ENCODE data around the gene ZMYND8.
"Not testable (repeated sequence)": the region's sequence is repeated elsewhere in the genome, so short reads cannot be mapped to it uniquely, and the experiment has no call there.

The ZMYND8 gene

DNA sequence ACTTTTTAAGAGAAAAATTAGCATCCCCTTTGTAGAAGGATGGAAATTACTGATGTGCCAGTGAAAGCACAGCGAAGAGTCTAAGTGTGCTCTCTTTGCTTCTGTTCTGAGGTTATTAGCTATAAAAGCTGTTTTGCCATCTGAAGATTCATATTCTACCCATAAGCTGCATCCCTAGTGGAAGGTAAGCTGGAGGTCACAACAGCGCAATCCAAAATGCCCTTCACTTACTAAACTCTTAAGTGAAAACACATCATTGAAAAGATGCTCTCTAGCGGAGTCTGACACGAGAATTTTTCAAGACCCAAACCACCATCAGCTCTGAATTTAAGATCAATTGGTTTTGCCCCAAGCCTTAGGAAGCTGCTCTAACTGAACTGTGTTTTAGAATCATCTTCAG is 113.5 kb downstream of the ZMYND8 start:
- DNase-seq, result no peak

DNA sequence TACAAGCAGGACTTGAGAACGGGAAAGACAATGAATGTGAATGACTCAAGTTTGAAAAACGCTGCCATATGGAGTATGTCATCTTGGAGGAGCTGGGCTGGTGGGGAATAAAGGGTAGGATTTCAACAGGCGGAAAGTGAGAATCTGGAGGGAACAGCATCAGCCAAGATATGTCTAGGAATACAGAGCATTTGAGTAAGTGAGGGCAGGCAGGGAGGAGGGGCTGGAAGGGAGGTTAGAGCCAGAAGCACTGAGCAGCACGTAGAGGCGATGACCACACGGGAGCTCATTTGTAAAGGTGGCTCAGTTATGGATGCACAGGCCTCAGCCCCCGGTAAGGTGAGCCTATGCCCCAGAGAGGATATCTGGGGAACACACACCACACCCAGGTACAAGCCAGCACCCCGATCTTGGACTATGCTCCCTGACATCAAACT is 115.1 kb downstream of the ZMYND8 start:
- DNase-seq, result no peak

DNA sequence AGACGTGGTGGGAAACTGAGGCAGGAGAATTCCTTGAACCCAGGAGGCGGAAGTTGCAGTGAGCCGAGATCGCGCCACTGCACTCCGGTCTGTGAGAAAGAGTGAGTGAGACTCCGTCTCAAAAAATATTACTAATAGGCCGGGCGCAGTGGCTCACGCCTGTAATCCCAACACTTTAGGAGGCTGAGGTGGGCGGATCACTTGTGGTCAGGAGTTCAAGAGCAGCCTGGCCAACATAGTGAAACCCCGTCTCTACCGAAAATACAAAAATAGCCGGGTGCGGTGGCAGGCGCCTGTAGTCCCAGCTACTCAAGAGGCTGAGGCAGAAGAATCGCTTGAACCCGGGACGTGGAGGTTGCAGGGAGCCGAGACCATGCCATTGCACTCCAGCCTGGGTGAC is 116.4 kb downstream of the ZMYND8 start:
- not testable (repeated sequence) for DNase-seq

DNA sequence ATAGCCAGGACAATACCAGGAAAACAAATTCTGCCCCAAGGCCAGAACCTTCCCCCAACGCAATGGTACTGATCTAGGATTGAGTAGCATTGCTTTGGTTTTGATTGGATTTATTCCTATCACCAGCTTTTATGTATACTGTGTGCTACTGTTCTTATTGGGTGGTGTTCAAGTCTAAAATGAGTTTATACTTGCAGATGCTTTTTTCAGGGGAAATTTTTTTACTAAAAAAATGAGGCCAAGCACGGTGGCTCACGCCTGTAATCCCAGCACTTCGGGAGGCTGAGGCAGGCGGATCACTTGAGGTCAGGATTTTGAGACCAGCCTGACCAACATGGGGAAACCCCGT is 116.8 kb downstream of the ZMYND8 start:
- no peak for DNase-seq

DNA sequence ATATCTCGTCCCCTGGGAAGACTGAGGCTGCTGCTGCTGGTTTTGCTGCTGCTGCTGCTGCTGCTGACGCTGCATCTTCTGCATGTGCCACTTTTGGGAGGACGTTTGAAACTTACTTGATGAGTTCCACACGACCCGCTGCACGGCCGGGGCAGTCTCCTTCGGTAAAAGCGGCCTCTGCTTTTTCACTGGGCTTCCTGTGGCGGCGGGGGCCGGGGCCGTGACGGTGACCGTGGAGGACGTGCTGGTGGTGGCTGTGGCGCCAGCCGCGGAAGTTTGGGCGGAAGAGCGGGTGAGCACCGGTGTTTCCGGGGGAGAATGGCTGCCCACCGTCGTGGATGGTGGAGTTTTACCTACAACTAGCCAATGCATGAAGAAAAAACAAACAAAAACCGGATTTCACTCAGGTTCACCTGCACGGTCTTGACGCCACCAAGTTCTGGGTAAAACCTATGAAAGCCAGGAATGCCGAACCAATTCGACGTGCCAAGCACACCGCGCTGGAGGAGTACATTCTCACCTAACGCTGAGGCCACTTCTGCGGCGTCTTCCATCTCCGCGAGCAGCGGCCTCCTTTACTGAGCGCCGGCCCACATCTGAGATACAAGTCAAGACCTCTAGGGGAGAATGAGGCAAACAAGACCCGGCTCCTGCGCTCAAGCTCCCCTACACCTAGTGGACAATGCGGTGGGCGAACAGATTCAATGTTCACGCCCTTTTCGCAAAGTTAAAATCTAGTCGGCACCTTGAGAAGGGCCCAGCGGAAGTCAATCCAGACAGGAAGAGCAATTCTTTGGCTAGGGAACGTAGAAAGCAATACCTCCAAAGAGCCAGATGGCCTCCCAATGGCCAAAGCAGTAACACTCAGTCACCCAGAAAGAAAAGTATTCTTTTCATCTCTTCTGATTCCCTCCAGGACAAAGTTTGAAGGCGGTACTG is 117.5 kb downstream of the ZMYND8 start:
- no peak for DNase-seq

DNA sequence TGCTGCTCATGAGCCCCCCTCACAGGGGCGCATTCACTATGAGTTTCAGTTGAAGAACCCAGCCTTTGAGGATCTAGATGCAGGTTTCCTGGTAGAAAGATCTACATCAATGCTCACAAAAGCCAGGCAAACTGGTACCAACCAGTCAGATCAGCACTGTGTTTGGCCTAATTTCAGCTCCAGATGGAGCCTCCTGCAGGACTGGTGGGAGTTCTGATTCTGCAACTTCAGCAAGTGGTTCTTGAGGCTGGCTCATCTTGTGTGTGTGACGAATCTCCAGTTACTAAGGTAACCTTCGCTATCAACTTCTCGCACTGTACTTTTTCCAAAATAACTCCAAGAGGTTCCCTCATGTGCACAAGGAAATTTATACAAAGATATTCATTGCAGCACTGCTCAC is 118.8 kb downstream of the ZMYND8 start:
- DNase-seq, result no peak

DNA sequence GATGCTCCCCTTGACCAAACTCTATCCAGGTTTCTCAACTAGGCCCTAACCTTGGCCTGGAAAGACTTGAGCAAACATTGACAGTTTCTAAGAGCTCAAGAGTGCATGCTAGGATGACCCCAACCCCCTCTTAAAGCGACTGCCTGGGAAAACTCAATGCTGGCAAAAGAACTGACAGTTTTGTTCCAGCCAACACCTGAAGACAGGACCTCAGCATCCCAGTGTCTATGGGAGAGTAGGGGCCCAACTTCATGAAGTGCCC is 119.9 kb downstream of the ZMYND8 start:
- no peak for DNase-seq

DNA sequence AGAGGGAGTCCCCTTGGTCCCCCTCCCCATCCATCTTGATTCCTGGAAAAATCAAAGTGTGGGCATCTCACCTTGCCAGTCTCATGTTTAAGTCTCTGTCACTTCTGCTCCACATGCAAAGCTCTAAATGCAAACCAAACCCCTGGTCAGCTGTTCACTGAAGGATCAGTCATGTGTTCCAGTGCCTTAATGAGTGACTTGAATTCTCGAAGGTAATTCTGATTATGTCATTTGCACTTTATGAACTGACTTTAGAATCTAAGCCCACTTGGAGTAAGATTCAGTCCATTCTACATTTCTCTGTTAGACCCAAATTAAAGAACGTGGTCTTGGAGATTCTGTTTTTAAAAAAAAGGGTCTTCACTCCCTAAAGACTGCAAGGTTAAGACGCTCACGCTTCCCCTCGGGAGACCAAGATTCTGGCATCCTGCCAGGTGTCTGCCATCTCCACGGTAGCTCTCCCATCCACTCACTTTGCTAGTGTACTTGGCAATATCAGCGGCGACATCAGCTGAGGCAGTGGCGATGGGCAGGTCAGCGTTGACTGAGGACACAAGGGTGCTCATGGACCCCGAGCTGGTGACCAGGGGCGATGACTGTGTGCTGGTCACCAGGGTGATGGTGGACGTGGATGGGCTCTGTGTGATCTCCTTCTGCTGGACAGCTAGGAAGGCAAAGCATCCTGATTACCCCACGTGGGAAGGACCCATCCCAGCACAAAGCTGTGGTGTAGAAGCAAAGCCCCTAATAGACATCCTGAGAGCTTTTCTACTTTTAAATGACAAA is 120.5 kb downstream of the ZMYND8 start:
- no peak for DNase-seq

DNA sequence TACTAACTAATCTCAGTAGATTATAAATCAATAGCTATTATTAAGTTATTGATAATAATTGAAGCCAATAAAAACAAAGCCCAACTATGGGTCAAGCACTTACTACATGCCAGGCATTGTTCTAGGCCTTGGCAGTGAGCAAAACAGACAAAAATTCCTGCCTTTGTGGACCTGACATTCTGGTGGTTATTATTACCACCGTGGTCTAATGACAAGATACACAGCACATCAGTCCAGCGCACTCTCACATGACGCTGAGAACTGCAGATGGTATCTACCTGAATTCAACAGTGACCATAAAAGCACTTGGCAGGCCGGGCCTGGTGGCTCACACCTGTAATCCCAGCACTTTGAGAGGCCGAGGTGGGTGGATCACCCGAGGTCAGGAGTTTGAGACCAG is 121.4 kb downstream of the ZMYND8 start:
- no peak for DNase-seq

DNA sequence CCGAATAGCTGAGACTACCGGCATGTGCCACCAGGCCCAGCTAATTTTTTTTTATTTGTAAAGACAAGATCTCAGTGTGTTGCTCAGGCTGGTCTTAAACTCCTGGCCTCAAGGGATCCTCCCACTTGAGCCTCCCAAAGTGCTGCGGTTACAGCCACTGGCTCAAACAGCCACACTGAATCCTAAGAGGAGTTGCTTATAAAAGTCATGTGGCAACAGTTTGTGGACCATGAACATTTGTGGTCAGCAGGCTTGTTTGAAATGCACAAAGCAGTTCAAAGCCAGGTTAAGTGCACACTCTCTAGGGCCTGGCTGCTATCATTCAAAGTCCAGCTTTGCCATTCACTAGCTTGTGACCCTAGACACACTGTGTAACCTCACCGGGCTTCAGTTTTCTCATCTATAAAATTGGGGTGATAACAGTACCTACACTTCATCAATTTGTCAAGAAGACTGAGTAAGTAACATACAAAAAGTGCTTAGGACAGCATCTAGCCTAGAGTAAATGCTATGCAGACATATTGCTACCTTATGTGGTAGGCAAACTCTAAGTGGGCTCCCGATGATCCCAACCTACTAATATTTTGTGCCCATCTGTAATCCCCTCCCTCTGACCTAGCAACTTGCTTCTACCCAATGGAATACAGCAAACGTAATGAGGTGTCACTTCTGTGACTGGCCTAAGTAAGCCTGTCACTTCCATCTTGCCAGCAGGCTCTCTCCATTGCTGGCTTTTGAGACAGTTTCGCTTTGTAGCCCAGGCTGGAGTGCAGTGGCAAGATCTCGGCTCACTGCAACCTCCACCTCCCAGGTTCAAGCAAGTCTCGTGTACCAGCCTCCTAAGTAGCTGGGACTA is 122.9 kb downstream of the ZMYND8 start:
- DNase-seq, result no peak

DNA sequence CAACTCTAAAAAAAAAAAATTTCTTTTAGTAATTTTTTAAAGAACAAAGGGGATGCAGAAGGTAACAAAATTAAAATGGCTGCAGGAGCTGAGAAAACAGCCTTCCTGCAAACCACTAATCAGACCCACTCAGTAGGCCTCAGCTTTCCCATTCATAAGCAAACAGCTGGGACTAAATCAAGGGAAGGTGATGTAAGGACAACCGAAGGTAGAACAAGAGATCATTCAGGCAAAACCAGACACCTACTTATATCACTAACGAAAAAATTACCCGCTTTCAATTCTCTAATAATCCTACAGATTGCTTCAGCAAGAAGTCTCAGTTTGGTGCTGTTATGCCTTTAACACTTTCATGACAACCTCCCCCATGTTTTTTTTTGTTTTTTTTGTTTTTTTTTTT is 124.0 kb downstream of the ZMYND8 start:
- DNase-seq, result no peak

DNA sequence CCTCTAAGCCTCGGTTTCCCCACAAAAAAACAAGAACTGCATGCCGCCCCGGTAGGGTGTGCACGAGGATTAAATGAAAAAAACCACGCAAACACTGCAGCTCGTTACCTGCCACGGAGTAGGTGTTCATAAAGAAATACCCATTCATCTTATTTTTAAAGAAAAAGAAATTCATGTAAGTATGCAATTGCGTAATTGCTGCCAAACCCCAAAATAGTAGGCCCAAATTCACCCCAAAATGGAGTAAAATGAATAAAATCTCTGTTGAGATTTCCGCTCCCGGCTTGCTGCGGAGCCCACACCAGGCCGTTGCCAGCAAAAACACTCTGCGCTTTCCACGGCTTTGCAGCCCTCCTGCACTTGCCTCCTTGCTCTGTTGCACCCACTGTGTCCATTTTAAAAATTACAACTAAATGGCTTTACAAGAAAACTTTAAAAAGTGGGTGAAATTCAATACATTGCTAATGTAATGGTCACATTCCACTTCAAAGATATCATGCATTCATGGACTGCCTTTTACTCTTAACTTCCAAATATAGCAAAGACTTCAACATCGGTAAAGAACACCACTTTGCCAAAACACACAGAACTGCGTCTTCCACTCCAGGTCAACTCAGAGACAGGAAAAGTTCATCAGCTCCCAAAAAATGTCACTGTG is 125.0 kb downstream of the ZMYND8 start:
- no peak for DNase-seq

DNA sequence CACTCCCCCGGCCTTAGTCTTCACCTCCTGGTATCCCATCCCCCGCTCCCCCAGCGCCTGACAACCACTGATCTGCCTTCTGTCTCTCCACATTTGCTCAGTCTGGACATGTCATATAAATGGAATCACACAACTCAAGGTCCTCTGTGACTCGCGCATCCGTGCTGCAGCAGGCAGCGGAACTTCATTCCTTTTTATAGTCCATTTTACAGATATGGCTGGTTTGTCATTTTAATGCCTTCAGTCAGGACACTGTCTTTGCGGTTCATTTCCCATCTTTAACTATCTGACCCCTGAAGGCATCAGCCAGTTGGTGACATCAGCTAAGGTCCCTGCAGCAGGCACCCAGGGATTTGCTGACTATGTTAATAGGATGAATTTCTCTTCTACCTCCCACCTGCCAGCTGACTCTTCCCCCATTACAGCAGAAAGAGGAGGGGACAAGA is 125.7 kb downstream of the ZMYND8 start:
- no peak for DNase-seq

DNA sequence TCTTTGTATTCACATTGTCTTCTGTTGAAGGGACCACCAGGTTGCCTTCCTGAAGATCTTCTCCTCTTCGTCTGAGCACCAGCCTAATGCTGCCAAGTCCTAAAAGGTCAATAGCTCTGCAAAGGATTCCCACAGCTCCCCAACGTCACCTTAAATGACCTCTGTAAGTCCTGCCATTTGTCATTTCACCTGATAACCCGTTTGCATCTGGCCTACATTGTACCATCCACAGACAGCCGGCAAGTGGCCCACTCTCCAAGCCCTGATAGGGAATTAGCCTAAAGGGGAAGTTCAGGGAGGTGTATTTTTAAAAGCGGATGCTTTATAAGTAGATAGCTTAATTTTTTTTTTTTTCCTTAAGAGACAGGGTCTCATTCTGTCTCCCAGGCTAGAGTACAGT is 127.8 kb downstream of the ZMYND8 start:
- no peak for DNase-seq

DNA sequence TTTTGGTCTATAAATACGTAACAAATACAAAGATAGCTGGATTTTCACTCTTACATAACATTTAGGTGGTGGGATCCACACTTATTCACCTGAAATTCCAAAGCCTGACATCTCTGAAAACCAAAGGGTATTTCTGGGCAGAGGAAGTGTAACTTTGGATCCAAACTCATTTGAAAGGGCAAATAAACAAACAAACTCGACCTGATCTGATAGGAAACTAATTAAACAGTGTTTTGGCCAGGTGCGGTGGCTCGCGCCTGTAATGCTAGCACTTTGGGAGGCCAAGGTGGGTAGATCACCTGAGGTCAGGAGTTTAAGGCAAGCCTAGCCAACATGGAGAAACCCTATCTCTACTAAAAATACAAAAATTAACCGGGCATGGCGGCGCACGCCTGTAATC is 128.9 kb downstream of the ZMYND8 start:
- DNase-seq, result no peak

DNA sequence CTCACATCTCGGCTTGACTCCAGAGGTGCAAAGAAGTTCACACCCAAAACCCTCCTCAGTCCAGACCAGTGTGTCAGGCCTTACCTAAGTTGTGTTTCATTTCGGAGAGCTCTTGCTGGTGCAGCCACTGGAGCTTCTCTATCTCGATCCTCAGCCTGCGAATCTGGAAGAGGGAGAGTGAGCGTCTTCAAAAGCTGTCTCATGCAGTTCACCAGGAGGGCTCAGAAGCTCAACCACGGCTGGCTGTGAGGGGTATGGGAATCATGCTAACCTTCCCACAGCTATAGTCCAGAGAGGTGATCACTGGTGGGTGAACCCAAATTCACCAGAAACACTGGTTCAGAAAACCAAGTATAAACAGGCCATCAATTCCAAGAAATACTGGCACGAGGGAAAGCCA is 129.4 kb downstream of the ZMYND8 start:
- DNase-seq, result no peak

DNA sequence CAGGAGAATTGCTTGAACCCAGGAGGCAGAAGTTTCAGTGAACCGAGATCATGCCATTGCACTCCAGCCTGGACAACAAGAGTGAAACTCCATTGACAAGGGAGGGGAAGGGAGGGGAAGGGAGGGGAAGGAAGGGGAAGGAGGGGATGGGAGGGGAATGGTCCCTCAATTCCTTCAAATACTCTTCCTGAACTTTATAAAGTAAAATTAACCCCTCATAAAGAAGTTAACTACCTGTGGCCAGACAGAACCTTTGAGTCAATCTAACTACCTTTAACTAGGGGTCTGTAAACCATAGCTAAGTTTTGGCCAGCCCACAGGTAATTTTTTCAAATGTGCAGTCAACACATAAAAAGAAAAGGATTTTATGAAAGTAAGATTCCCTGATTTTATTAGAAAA is 131.0 kb downstream of the ZMYND8 start:
- no peak for DNase-seq

DNA sequence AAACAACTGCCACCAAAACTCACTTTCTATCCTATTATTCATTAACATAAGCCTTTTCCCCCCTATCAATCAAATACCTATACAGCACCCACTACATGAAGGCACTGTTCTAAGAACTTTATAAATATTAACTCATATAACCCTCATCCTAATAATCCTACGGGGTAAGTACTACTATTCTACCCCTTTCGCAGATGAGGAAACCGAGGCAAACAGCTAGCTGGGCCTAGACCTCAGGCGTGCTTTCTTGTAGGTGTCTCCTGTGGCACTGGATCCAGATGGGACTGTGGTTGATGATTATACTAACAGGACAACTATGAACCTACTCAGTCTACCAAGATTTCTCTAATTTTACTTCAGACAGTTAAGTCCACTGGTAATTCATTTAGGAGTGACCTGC is 131.6 kb downstream of the ZMYND8 start:
- DNase-seq, result no peak

DNA sequence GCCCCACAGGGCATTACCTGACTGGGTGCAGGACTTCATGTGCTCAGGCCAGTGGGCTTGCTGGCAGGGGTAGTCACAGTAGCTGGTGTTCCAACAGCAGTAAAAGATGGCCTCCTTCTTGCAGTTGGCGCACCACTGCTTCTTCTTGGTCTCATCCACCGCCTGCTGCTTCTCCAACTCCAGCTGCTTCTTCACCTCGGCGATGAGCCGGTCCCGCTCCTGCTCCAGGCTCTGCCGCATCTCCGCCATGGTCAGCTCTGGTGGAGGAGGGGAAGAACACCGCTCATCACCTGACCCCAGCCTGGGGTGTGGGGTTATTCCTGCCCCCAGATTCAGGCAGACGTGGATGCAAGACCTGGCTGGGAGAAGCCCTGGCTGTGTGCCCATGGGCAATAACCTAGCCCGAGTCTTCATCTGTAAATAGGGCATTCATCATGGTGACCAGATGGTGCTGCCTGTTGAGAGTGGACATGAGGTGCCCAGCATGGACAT is 132.2 kb downstream of the ZMYND8 start:
- no peak for DNase-seq

DNA sequence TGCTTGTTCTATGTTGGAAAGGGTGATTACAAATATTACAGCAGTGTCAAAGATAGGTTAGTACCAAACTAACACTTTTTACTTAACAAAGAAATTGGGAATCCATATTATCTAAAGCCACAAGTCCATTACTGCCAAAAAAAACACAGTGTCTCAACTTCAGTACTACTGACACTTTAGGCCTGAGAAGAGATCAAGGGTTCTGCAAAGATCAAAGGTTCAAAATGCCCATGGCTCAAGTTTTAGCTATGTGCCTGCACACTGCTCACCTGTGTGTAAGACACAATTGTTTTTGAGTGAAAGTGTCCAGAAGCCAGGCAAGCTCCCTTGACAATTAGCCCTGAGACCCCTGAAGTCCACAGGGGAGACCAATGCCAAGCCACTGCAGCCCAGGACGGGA is 132.6 kb downstream of the ZMYND8 start:
- no peak for DNase-seq

DNA sequence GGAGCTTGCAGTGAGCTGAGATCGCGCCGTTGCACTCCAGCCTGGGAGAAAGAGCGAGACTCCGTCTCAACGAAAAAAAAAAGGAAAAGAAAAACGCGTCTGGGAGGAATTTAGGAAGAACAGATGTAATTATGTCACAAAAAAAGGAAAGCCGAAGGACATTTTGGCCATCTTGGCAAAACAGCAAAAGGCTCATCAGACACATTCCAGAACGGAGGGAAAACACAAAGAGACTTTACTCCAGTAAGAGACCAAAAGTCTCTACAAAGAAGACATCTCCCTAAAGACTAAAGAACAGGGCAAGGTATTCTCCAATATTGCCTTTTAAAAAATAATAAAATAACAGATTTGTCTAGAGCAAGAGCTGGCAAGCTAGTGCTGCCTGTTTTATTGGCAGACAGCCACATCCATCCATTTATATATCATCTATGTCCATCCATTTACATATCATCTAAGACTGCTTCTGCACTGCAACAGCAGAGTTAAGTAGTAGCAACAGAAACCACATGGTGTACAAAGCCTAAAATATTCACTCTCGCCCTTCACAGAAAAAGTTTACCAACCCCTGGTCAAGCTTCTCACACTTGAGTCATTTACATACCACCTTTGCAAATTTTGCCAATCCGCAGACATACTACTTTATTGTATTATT is 133.9 kb downstream of the ZMYND8 start:
- DNase-seq, result no peak

DNA sequence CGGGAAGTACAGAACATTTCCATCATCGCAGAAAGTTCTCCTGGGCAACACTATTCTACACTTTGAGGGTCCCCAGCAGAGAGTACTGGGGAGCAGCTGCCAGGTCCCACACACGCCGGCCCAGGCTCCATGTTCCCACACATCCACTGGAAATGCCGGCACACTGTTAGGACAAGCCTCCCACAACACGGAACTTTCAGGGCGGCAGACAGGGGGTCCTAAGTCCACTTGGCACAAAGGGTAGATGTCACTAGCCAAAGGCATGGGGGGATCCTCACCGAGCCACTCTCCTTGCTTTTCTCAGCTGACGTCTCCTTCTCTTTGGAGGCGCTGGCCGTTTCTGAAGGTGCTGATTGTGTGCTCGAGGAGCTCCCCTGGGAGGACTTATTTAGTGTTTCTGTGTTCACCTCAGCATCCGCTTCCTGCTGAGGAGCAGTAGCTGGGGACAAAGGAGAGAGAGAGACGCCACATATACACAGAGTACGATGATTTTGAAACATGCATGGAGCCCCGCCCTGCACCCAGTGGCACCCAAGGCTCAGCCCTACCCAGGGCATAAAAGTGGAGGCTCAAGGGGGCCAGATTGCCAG is 135.4 kb downstream of the ZMYND8 start:
- DNase-seq, result no peak
